ENCODE measurements around the gene COA8. TPM values are rescaled to one million over a fixed set of nuclear protein-coding genes. Genes with fewer than 3 reads are reported as not detected.

Gene COA8
- total RNA-seq, 1 experiment from 2014 or later: 21.7 TPM

GRCh38 chr14:103621860-103622259 lies 59.1 kb downstream of the COA8 start:
- DNase-seq (ENCODE audit: low spot score): no peak

- DNase-seq (ENCODE audit: low spot score): no peak
Observed at GRCh38 chr14:103623308-103623707, 60.5 kb downstream of the COA8 start.

- DNase-seq (ENCODE audit: low spot score): no peak
Observed at GRCh38 chr14:103623883-103624482, 61.2 kb downstream of the COA8 start.

- peak; percentile 70 for DNase-seq (ENCODE audit: low spot score)
Observed at GRCh38 chr14:103624860-103625259, 62.1 kb downstream of the COA8 start.

GRCh38 chr14:103625356-103626095 lies 62.8 kb downstream of the COA8 start:
- no peak for DNase-seq (ENCODE audit: low spot score)

GRCh38 chr14:103626146-103626850 lies 63.5 kb downstream of the COA8 start:
- no peak for DNase-seq (ENCODE audit: low spot score)

- no peak for DNase-seq (ENCODE audit: low spot score)
Observed at GRCh38 chr14:103627073-103628025, 64.6 kb downstream of the COA8 start.

- peak; percentile 37 for DNase-seq (ENCODE audit: low spot score)
Observed at GRCh38 chr14:103628221-103628683, 65.5 kb downstream of the COA8 start.

GRCh38 chr14:103628684-103629502 lies 66.1 kb downstream of the COA8 start, which contains the start of gene KLC1:
Gene KLC1 (plus strand): TSS chr14:103629211. CDS start chr14:103654565, 25,354 bp downstream.
- DNase-seq (ENCODE audit: low spot score): peak; percentile 36

- no peak for DNase-seq (ENCODE audit: low spot score)
Observed at GRCh38 chr14:103629503-103630121, 66.9 kb downstream of the COA8 start.

GRCh38 chr14:103630364-103631108 lies 67.8 kb downstream of the COA8 start:
- DNase-seq (ENCODE audit: low spot score): no peak

GRCh38 chr14:103633391-103633790 lies 70.6 kb downstream of the COA8 start:
- no peak for DNase-seq (ENCODE audit: low spot score)

GRCh38 chr14:103634156-103634555 lies 71.4 kb downstream of the COA8 start:
- no peak for DNase-seq (ENCODE audit: low spot score)

GRCh38 chr14:103638594-103638993 lies 75.8 kb downstream of the COA8 start:
- no peak for DNase-seq (ENCODE audit: low spot score)

Other genes starting within 250 kb of the COA8 start
- gene EIF5, start 228.7 kb upstream of the COA8 start, total RNA-seq (2014; rRNA removed; shearing (Covaris generic)): 87.3 and 145 TPM in 2 replicates
- 35.8 and 41.8 TPM in 2 replicates for gene MARK3, start 177.5 kb upstream of the COA8 start, total RNA-seq (2014; rRNA removed; shearing (Covaris generic))
- 47.1 and 52.4 TPM in 2 replicates for gene CKB, start 40.1 kb upstream of the COA8 start, total RNA-seq (2014; rRNA removed; shearing (Covaris generic))
- gene TRMT61A, start 33.8 kb upstream of the COA8 start, total RNA-seq (2014; rRNA removed; shearing (Covaris generic)): 5.8 and 6.8 TPM in 2 replicates
- gene BAG5, start 303 bp upstream of the COA8 start, total RNA-seq (2014; rRNA removed; shearing (Covaris generic)): 11.3 and 18.5 TPM in 2 replicates
- gene KLC1, start 66.3 kb downstream of the COA8 start, total RNA-seq (2014; rRNA removed; shearing (Covaris generic)): 75.5 and 83.8 TPM in 2 replicates
- gene XRCC3, start 152.5 kb downstream of the COA8 start, total RNA-seq (2014; rRNA removed; shearing (Covaris generic)): 20.3 and 39.9 TPM in 2 replicates
- gene ZFYVE21, start 152.8 kb downstream of the COA8 start, total RNA-seq (2014; rRNA removed; shearing (Covaris generic)): 17.2 and 31.6 TPM in 2 replicates

All from H4 (cell line).